GM12891 (cell line): ENCODE results near the gene SBNO2.

ENCODE experiments used
- PAX5 ChIP-seq: IDR thresholded peaks from 2 replicates; pipeline ENCODE4 v1.6.1; 2011; ENCODE audit warnings: low read length, moderate library complexity, mild to moderate bottlenecking; ENCODE audit not compliant: insufficient read depth, severe bottlenecking
- POLR2A ChIP-seq: IDR thresholded peaks from 2 replicates; pipeline ENCODE4 v1.6.1; 2011; ENCODE audit warnings: low read depth, low read length, control low read depth
- POLR2AphosphoS5 ChIP-seq: IDR thresholded peaks from 2 replicates; pipeline ENCODE4 v1.6.1; 2011; ENCODE audit warnings: low read depth, low read length, control low read depth
- TAF1 ChIP-seq: IDR thresholded peaks from 2 replicates; pipeline ENCODE4 v1.6.1; 2011; ENCODE audit warnings: low read depth, low read length, control low read depth

DNA sequence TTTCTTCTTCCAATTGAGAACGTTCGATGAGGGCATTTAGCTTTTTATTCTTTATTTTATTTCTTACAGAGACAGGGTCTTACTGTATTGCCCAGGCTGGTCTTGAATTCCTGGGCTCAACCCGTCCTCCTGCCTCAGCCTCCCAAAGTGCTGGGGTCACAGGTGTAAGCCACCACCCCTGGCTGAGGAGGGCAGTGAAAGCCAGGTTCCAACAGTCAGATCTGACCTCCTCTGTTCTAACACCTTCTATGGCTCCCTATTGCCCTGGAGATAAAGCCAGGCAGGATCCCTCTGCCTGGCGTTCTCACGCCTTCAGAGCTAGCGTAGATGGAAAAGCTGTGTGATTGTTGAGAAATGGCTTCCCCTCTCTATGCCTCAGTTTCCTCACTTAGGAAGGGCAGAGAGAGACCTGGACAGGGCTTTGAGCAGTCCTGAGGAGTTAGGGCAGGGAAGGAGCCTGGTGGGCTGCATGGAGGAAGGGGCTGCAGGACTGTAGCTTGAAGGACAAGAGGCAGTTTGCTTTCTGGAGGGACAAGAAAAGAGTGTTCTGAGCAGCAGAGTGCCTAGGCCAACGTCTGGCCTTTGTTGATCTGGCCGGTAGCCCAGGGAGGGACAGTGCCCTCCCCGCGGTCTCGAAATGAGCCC is 101.6 kb downstream of the SBNO2 start:
- TF ChIP-seq POLR2A: no peak
- TF ChIP-seq POLR2AphosphoS5: no peak
- no peak for TF ChIP-seq PAX5
- no peak for TF ChIP-seq TAF1
